Activated CD4-positive, alpha-beta T cell treated with anti-CD3 and anti-CD28 coated beads for 4 hours (primary cell): ENCODE measurements around the gene STMND1.

Source experiments
- DNase-seq, 2 donors: peaks; one replicate each; pipeline ENCODE4 v3.0.0-alpha.2; 2020

The STMND1 gene

DNA sequence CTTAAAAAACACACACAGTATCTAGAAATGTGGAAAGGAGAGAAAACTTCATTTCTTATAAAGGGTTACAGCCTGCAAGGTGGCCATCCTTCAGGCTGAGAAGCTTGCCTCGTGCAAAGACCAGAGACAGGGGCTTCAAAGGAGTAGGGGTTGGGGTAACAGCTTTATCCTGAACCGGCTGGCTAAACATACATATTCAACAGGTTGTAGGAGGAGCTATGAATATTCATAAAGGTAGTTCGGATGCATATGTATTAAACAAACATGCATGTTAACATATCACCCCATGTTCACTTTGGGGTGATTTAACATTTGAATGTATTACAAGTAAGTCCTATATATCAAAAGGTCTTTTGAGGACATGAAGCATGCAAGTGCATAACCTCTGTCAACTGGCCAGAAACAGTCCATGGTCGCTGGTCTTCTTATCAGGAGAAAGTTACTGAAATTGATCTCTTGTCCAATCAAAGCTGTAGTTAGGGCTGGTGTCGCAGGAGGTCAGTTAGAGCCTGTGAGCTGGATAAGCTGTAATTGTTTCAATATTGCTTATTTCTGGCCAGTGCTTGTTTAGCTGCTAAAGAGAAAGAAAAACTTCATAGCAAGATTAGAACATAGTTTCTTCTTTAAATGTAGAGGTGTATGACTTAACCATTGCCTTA is 2.3 kb upstream of the STMND1 start:
- no peak for DNase-seq

- DNase-seq, result no peak
These were observed 1.0 kb upstream of the STMND1 start for GRCh38 chr6:17100806-17101205.

DNA sequence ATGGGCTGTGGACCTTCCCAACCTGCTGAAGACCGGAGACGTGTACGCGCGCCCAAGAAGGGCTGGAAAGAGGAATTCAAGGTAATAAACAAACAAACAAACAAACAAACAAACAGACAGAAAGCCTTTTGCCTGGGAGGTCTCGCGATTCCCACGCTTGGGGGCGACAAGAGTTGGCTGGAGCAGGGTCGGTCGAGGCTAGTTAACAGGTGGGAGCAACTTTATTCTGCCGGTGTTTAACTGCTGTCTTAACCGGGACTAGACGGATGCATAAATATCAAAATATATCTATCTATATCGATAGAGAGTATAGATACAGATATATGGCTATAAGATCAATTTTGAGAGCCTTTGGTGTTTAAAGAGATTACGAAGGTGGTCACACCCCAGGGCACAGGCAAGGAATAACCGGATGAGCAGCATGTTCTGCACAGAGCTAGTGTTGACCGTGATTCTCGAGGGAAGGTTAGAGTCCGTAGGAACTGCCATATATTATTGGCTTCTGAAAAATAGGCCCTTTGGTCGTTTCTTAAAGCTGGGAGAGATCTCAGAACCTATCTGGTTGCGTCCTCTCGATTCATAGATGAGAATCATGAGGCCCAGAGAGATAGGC is 514 bp downstream of the STMND1 start:
- DNase-seq, result no peak

DNA sequence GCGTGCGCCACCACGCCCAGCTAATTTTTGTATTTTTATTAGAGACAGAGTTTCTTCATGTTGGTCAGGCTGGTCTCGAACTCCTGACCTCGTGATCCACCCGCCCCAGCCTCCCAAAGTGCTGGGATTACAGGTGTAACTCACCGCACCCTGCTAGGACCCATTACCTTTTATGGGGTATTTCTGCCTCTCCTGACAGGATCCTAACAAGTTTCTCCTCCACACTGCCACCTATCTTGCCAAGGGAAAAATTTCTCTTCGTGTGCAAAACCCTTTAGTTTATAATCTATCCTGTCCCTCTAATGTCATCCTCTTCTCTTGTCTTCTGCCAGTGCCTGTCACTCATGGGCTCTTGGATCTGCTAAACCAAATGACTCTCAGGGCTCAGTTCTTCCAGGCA is 1.9 kb downstream of the STMND1 start:
- DNase-seq, result no peak

GRCh38 chr6:17107863-17108262 is 6.0 kb downstream of the STMND1 start:
- no peak for DNase-seq

GRCh38 chr6:17115251-17116116 is 13.6 kb downstream of the STMND1 start:
- no peak for DNase-seq

DNA sequence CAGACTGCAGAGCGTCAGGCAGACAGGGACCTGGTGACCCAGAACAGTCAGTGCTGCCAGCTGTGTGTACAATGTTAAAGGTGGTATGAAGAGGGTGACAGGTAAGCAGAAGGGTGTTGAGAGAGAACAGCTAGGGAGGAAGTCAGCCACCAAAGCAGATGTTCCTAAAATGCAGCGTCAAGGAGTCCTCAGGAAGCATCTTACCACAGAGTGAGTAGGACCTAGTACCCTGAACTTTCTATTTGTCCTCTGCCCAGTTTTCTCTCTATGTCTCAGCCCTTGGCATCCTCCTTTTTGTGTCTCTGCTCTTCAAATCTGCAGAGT is 14.2 kb downstream of the STMND1 start:
- no peak for DNase-seq

- DNase-seq, result no peak
These were observed 18.2 kb downstream of the STMND1 start for GRCh38 chr6:17120019-17120418.

DNA sequence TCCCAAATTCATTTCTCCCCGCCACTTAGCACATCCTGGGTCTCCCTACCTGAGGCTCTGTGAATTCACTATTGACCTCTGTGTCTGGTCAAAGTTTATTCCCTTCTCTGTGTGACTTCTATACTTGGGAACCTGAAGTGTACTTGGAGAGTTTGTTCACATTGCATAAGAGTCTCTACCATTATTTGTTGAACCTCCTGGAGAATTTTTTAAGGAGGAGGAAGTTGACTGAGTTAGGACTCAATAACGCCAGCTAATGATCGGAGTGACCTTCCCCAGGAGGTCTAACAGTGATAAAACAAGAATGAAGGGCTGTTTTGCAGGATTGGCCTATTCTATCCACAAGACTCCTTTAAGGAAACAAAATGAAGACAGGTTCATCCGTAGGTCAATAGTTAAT is 23.6 kb downstream of the STMND1 start:
- DNase-seq, result no peak

DNA sequence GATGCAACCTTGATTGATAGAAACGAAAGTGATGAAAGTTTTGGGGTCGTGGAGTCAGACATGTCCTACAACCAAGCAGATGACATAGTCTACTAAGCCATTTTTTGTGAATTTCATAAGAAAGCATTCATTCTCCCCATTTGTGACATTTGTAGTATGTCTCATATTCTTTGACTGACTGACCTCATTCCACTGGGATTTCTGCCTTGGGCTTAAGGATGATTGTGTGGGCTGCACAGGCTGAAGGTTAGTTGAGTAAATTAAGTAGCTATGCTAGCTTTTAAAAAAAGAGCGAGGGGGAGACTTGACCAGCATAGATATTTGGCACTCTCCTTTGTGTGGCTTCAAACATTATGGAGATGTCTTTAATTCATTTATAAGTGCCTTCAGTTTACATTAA is 28.9 kb downstream of the STMND1 start:
- no peak for DNase-seq

DNA sequence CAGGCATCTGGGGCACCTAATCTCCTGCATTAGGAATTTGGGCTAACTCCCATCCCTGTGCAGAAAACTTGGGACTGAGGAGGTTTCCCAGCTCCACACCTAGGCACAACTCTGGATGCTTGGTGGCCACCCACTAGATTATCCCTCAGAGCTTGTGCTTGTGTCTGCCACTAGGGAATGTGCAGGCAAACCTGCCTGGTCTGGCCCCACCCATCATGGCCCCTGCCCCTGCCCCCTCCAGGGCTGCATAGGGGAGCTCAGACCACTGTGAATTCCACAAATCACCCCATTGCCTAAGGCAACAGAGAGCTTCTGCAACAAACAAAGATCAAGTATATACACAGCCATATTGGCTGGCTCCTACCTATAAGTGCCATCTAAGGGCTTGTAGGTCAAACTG is 31.1 kb downstream of the STMND1 start:
- no peak for DNase-seq

DNA sequence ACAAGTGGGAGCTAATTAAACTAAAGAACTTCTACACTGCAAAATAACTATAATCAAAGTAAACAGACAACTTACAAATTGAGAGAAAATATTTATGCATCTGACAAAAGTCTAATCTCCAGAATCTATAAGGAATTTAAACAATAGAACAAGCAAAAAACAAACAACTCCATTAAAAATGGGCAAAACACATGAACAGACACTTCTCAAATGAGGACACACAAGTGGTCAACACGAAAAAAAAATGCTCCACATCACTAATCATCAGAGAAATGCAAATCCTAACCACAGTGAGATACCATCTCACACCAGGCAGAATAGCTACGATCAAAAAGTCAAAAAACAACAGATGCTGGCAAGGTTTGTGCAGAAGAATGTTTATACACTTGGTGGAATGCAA is 36.2 kb downstream of the STMND1 start:
- DNase-seq, result no peak

- no peak for DNase-seq
These were observed 42.2 kb downstream of the STMND1 start for GRCh38 chr6:17144016-17144415.

DNA sequence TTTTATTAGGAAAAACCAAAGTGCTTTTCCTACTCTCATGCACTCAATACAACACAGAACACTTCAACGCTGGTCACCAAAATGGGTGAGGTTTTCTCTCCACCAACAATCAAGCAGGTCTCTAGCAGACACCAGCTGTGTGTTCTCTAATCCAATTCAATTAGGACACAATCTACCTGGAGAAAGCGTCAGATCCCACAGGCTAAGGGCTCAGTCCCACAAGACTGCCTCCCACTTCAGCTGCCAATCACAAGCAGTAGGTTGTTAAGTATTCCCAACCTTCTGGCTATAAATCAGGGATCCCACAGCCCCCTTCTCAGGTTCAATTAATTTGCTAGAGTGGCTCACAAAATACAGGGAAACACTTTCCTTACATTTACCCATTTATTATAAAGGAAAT is 47.7 kb downstream of the STMND1 start:
- DNase-seq, result no peak

GRCh38 chr6:17150096-17150495 is 48.2 kb downstream of the STMND1 start:
- DNase-seq, result no peak

- no peak for DNase-seq
These were observed 50.0 kb downstream of the STMND1 start for GRCh38 chr6:17151888-17152287.

DNA sequence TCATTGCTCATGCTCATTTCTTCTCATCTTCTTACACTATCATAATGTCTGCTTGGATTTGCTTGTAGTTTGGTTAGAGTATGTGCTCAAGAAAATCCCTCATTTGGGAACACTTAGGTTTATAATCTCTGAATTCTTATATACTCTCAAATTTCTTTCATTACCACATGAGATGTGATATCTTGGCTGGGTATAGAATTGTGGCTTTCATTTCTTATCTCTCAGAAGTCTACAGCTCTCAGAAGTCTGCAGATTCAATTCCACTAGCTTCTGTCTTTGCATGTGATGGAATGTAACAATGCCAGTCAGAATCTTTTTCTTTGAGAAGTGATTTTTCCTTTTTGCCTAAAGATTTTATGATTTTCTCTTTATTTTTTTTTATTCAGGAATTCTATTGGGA is 50.9 kb downstream of the STMND1 start:
- DNase-seq, result no peak

DNA sequence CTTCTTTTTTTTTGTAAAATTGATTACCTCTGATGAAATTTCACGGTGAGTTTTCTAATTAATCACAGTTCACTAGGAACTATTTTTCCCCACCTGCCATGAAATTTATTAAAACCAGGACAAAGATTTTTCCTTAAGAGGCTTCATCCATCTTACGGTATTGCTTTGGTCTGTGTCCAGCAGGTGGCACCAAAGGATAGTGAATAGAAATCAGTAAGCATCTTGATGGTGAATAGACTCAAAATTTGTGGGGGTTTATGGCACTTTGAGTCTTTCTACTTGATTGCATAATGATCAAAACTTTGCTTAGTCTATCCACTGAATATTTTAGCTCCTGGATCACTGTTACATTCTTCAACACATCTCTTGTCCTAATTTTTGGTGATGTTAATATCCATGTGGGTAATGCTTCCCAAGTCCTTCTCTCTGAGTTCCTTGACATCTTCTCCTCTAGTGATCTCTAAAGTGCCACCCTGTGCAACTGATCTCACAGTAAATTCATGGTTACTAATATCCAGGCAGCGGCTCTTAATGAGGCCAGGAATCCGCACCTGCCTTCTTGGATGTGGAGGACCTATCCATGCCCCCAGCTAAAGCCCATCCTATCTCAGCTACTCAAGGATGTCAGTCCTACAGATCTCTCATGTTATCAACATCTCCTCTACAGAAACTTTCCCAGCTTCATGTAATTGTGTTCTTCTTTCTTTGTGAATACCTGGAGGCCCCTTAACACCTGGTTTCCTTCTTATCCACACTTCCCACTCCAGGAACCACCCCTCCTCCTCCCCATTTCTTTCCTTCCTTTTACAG is 54.5 kb downstream of the STMND1 start:
- DNase-seq, result peak; percentile 36 to 69

GRCh38 chr6:17156966-17157365 is 55.1 kb downstream of the STMND1 start:
- no peak for DNase-seq

- no peak for DNase-seq
These were observed 55.8 kb downstream of the STMND1 start for GRCh38 chr6:17157617-17158016.

DNA sequence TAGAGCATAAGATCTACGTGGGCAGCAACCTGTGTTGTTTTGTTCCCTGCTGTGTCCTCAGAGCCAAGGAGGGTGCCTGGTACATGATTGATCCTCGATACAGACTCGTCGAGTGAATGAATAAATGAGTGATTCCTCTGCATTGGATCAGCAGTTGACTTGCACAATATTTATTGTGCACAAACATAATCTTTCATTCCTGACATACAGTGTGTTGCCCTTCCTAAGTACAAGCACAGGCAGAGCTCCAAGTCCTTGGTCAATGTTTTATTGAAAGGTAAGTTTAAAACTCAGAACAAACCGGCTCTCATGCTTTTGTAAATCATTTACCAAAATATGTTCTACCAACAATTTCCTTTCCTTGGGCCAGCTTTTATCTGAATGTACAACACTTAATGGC is 57.4 kb downstream of the STMND1 start:
- no peak for DNase-seq

DNA sequence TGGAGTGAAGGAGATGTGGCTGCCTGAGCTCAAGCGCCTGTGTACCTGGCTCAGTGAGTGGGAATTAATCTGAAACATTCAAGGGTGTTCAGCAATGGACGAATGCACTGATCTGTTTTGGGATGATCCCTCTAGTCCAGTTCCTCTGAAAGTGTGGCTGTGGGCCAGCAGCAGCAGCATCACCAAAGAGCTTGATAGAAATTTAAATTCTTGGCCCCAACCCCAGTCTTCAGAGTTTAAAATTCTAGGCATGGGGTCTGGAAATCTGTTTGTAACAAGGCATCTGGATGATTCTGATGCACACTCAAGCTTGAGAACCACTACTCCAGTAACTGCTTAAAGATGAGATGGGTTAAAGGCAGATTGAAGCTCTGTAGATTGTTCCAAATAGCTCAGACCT is 59.2 kb downstream of the STMND1 start:
- no peak for DNase-seq

- DNase-seq, result no peak
These were observed 63.5 kb downstream of the STMND1 start for GRCh38 chr6:17165383-17165782.
